GM19397 (cell line): ENCODE results near the gene NSD2.

Source experiments
- ATAC-seq: cut with Tn5 transposase; IDR thresholded peaks from one replicate; pipeline ENCODE4 v1.9.1; 2021; ENCODE audit warnings: mild to moderate bottlenecking, moderate library complexity; ENCODE audit not compliant: unreplicated experiment

The NSD2 gene

DNA sequence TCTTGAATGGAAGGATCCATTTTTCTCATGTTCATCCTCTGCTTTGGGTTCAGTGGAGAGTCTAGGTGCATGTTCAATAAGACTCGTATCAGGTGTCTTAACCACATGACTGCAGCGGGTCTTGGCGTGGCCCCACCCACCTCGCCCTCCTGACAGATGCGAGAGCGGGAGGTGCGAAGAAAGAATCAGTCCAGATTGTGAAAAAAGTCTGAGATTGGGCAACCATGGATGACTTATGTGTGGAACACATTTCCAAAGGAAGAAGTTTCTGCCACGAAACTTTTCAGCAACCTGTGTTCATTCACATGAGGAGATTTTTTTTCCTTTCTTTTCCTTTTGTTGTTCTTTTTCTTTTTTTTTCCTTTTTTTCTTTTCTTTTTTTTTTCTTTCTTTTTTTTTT is 66.8 kb downstream of the NSD2 start:
- ATAC-seq = no peak

DNA sequence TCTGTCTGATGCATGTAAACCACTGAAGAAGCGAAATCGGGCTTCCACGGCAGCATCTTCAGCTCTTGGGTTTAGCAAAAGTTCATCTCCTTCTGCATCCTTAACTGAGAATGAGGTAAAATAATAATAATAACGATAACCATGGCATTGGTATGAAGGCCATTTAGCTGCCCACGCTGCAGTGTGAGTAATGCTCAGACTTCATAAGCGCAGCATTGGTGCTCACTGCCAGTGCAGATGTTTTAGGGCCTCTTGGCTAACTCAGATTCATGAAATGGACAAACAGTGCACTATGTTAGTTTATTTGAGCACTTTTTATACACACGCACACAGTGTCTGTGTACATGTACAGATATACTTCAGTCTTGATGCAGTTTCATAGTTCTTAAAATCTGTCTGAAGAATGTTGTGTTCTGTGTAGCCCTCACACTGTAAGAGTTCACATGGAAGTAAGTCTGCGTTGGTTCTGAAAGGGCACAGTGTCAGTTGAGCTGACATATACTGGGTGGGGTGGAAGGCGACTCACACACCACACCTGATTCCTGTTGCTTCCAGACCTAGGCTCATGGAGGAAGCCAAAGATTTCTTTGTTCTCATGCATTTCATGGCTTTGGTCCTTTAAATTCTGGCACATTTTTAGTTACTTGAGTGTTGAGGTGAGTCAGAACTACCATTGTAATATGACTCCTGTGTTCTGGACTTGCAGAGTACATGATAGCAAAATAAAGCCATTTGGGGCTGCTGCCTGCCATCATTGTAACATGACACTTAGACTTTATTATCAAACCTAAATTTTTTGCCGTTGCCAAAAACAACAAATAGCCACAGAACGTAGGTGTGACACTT is 68.7 kb downstream of the NSD2 start:
- no peak for ATAC-seq

GRCh38 chr4:1940566-1940965 is 69.4 kb downstream of the NSD2 start:
- ATAC-seq = no peak

DNA sequence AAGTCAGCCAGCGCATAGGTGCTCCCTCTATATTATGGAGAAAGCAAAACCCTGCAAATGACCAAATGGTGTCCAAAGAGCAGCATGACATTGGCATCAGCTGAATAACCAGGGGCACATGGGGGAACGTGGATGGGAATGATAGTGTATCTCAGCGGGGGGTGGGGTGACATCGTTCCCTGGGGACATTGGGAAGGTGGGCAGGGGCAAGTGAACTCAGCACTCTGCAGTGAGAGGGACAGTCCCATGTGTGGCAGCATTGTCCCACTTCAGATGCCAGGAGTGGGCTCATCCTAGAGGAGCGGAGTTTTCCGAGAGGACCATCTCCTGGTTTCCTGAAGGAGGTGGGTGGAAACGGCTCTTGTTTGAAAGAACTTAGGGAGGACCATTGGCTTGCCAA is 72.7 kb downstream of the NSD2 start:
- no peak for ATAC-seq

- ATAC-seq = no peak
Measured at GRCh38 chr4:1945124-1945895, 74.1 kb downstream of the NSD2 start.

- no peak for ATAC-seq
Measured at GRCh38 chr4:1945912-1946311, 74.7 kb downstream of the NSD2 start.

- no peak for ATAC-seq
Measured at GRCh38 chr4:1948232-1948631, 77.0 kb downstream of the NSD2 start.

- no peak for ATAC-seq
Measured at GRCh38 chr4:1948892-1949436, 77.8 kb downstream of the NSD2 start.

- ATAC-seq = no peak
Measured at GRCh38 chr4:1950369-1950768, 79.2 kb downstream of the NSD2 start.

- ATAC-seq = no peak
Measured at GRCh38 chr4:1952058-1952700, 81.0 kb downstream of the NSD2 start.

DNA sequence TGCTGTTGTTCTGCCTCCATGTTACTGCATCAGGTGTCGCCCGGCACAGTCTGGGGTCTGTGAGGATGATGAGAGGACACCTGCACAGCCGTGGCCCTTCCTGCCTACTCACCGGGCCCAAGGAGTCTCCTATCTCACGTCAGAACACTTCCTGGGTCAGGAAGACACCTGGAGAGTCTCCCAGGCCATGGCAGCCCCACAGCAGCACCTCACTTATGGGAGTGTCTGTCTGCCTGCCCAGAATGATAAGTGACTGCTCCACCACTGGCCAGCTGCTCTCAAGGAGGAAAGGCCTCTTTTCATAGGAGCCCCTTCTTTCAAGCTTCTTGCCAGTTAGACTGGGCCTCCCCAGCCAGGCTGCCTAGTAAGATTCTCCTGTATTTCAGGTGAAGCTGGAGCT is 81.5 kb downstream of the NSD2 start:
- no peak for ATAC-seq

- no peak for ATAC-seq
Measured at GRCh38 chr4:1953335-1953734, 82.1 kb downstream of the NSD2 start.

GRCh38 chr4:1956631-1957030 is 85.4 kb downstream of the NSD2 start:
- ATAC-seq = no peak

DNA sequence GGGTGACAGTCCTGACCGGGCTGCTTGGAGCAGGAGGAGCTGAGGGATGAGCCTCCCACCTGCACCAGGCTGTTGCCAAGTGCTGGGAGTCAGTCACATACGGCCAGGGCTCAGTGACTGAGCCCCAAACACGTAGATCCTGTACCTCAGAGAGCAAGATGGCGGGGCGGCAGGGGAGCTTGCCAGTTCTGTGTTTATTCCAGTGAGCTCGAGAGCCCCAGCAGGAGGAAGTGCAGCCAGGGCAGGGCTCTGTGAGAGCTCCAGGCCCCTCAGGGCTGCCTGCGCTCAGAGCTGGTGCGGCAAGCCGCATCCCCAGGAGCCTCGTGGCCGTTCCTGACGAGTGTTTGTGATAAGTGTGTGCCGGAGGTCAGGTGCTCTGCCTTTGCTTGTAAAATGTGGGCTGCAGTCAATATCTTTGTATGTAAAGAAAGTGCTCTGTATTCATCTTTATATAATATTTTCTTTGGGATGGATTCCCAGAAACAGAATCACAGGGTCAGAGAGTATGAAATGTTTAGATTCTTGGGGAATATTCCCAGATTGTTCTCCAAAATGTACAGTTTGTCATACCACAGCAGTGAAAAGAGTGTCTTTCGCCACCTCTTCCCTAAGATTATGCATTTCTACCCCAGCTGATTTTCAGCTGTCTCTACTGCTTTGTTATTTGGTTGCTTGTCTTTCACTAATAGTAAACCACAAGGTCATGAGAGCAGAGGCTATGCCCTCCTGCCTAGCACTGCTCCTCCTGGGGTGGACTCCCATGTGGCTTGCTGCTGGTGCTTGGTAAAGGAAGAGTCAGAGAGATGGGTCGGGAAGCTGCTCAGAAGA is 87.3 kb downstream of the NSD2 start:
- no peak for ATAC-seq

DNA sequence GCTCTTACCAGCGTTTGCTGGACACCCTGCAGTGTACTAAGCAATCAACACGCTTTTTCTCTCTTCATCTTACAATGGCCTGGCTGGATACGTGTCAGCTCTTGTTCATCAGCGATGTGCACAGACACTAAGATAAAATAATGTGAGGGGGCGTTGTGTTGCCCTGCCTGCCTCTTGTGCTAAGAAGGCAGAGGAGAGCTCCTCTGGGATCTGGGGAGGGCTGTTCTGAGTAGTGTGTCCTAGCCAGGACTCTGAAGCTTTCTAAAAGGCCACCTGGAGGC is 87.9 kb downstream of the NSD2 start:
- ATAC-seq = no peak

DNA sequence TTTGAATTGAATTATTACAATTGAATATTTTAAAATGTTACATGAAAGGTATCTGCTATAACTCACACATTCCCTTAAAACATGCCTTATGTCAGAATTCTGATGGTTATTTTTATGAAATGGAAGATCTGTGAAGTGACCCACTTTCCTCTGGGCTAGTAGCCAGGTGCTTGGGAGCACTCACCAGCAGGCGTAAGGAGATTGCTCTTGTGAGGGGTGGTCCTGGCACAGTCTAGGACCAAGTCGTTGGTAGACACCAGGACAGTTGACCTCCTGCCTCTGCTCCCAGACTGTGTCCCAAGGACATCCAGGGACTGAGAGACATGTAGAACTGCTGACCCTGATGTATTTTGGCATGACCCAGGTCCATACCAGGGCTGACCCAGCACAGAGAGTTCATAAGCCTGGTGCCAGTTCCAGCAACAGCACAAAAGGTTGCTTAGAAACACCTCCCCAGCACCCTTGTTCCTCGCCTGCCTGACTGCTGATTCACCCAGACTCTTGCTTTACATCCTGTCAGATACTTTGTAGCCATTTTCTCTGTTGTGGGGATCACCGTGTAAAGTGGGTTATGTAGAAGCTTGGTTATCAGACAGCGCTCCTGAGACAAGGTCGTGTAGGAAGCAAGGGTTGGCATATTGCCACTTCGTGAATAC is 89.1 kb downstream of the NSD2 start:
- ATAC-seq = no peak

GRCh38 chr4:1961038-1961437 is 89.8 kb downstream of the NSD2 start:
- no peak for ATAC-seq

DNA sequence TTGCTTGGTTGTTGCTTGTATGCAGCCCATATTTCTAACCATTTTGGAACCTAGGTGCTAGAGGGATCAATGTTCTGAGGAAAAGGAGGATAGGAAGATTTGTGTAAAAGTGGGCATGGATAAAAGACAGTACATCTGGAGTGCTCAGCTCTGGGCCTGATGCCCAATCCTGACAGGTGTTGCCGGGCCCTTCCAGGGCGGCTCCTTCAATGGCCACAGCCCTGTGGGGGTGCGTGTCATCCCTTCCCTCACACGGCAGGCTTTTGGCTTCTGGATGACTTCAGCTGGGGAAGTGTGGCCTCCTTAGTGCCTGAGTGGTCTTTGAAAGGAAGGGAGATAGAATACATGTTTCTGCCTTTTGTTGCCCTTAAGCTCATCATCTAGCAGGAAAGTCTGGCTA is 90.4 kb downstream of the NSD2 start:
- ATAC-seq = no peak

GRCh38 chr4:1962980-1963379 is 91.8 kb downstream of the NSD2 start:
- no peak for ATAC-seq

DNA sequence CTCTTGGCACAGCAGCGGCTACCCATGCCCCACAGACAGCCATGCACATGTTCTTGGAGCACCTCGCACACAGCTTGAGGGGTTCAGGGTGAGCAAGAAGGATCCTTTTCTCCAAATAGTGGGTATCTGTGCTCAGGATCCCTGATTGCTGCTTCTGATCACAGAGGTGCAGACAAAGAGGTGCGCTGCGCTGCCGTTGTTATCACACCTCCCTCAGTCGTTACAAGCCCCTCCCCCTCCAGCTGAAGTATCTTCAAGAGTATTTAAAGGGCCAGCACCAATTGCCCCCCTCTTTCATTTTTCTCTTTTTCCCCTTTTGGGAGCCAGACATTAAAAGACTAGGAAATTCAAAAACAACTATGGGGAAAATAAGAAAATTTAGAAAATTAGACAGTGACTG is 93.2 kb downstream of the NSD2 start:
- ATAC-seq = no peak
